GM18873 (cell line): Measurements from ENCODE around the gene STX10.

Experiments used
- ATAC-seq: cut with Tn5 transposase; IDR thresholded peaks from one replicate; pipeline ENCODE4 v1.9.1; 2021; ENCODE audit warnings: mild to moderate bottlenecking, moderate library complexity, moderate number of reproducible peaks; ENCODE audit not compliant: unreplicated experiment, low FRiP score

The STX10 gene

GRCh38 chr19:13165162-13165997, 15.2 kb upstream of the STX10 start:
- ATAC-seq: no peak

- ATAC-seq: no peak
Observed at GRCh38 chr19:13164343-13165161, 14.4 kb upstream of the STX10 start.

GRCh38 chr19:13163609-13164342, 13.6 kb upstream of the STX10 start:
- no peak for ATAC-seq

- peak; percentile 58 for ATAC-seq
Observed at GRCh38 chr19:13162724-13163608, 12.8 kb upstream of the STX10 start.

GRCh38 chr19:13160557-13160956, 10.4 kb upstream of the STX10 start:
- no peak for ATAC-seq

GRCh38 chr19:13159713-13160112, 9.5 kb upstream of the STX10 start:
- no peak for ATAC-seq

GRCh38 chr19:13155472-13156359, 5.5 kb upstream of the STX10 start:
- no peak for ATAC-seq

- no peak for ATAC-seq
Observed at GRCh38 chr19:13154911-13155471, 4.8 kb upstream of the STX10 start.

- no peak for ATAC-seq
Observed at GRCh38 chr19:13154241-13154778, 4.1 kb upstream of the STX10 start.

- no peak for ATAC-seq
Observed at GRCh38 chr19:13153569-13154240, 3.5 kb upstream of the STX10 start.

- peak; percentile 32 for ATAC-seq
Observed at GRCh38 chr19:13152974-13153568, 2.9 kb upstream of the STX10 start.

- ATAC-seq: no peak
Observed at GRCh38 chr19:13152356-13152973, 2.3 kb upstream of the STX10 start.

- ATAC-seq: no peak
Observed at GRCh38 chr19:13151605-13152355, 1.6 kb upstream of the STX10 start.

- ATAC-seq: no peak
Observed at GRCh38 chr19:13150931-13151604, 893 bp upstream of the STX10 start.

GRCh38 chr19:13149628-13150186, 468 bp downstream of the STX10 start:
- ATAC-seq: no peak
